Measurements from ENCODE around the gene SKI. TPM values are rescaled to one million over a fixed set of nuclear protein-coding genes. Genes with fewer than 3 reads are reported as not detected.

Gene SKI
- total and polyA plus RNA-seq, 2 of the 4 experiments (the other 2 are of a cell fraction) = 2.3 to 20.1 TPM

GRCh38 chr1:2341706-2342383 lies 113.7 kb downstream of the SKI start:
- ChIA-PET CTCF (no interaction called here), POLR2A (ENCODE audit: unreplicated experiment) (no interaction called here)
- Histone ChIP-seq H3K56ac (ENCODE audit: extremely low read depth, insufficient read depth, low read length) (no peak overlapping the region), H3K4me3 (ENCODE audit: insufficient read depth, low read depth, low read length) (no peak overlapping the region), H2BK15ac (ENCODE audit: low read depth, low read length) (no peak overlapping the region), H3K9ac (ENCODE audit: low read depth, low read length) (no peak overlapping the region), H3K9me1 (ENCODE audit: insufficient read depth, low read length) (no peaks in the 10 kb centered on the region), H3K4me1 (ENCODE audit: control insufficient read depth, insufficient read depth, low read length) (no peaks in the 10 kb centered on the region), H3K4ac (ENCODE audit: low read depth, low read length) (no peak overlapping the region), H4K20me1 (ENCODE audit: insufficient read depth, low read length) (no peaks in the 10 kb centered on the region), H2BK20ac (ENCODE audit: low read depth, low read length) (no peak overlapping the region), H2AK5ac (ENCODE audit: low read depth, low read length) (no peak overlapping the region), H3K36me3 (ENCODE audit: control insufficient read depth, insufficient read depth, low read length) (no peaks in the 10 kb centered on the region), H2BK120ac (ENCODE audit: low read depth, low read length) (no peak overlapping the region), H2BK5ac (ENCODE audit: low read depth, low read length, poor library complexity, severe bottlenecking) (no peak overlapping the region), H3K18ac (ENCODE audit: low read depth, low read length) (no peak overlapping the region), H4K5ac (ENCODE audit: low read depth, low read length) (no peak overlapping the region), H3K27ac (ENCODE audit: insufficient read depth, low read length) (no peak overlapping the region), H2AFZ (replicated peaks; ENCODE audit: low read length, poor library complexity) (no peak overlapping the region), H3K4me2 (ENCODE audit: low read depth, low read length) (no peak overlapping the region), H2AK9ac (replicated peaks; ENCODE audit: low read depth, low read length, poor library complexity) (no peak overlapping the region), H3K79me1 (ENCODE audit: low read depth in 1 of 2, low read length in 2 of 2) (no peaks in the 10 kb centered on the region), H3K23ac (ENCODE audit: low read depth, low read length) (no peak overlapping the region), H3K9me3 (ENCODE audit: control insufficient read depth, insufficient read depth, low read length) (no peaks in the 10 kb centered on the region; the same call in 1 of the 2 replicates), H4K91ac (ENCODE audit: insufficient read depth, low read depth, low read length) (no peak overlapping the region), H3K27me3 (ENCODE audit: control insufficient read depth, insufficient read depth, low read length) (no peaks in the 10 kb centered on the region; the same call in 1 of the 2 replicates), H3K14ac (replicated peaks; ENCODE audit: low read depth, low read length) (no peak overlapping the region), H4K8ac (ENCODE audit: low read depth in 2 of 2, low read length in 2 of 2) (no peak overlapping the region)
- intact Hi-C loops (cut with micrococcal nuclease) = no loop called here
- in situ Hi-C loops (cut with MboI; ENCODE audit: low sequenced_read_pairs) = no loop called here
- DNase-seq (no peak), ATAC-seq (ENCODE audit: low read depth) (no peak)
- dilution Hi-C loops (cut with HindIII; ENCODE audit: low sequenced_read_pairs, unreplicated experiment) = no loop called here
- WGBS, 2 experiments (ENCODE audit: extremely low coverage in 2 of 2, insufficient read length in 1 of 2) = 81% methylated on average over 20 of the region's 29 CpGs; no CpG with 5 or more reads in 1 of the 2 experiments
- no TSS peak for BruUV-seq (replicated peaks)
- TF ChIP-seq SMC3 (IDR thresholded peaks at IDR 0.05; ENCODE audit: low read depth, low read length) = no peak
- no peak for TF ChIP-seq RAD21 (IDR thresholded peaks at IDR 0.05; ENCODE audit: low read length)
- no peak for TF ChIP-seq RCOR1 (IDR thresholded peaks at IDR 0.05; ENCODE audit: insufficient replicate concordance, low read length)
- TF ChIP-seq MAZ (IDR thresholded peaks at IDR 0.05; ENCODE audit: borderline replicate concordance, low read depth, low read length) = no peak
- no peak for TF ChIP-seq MAFK (IDR thresholded peaks at IDR 0.05; ENCODE audit: low read depth, low read length)
- no peak for TF ChIP-seq CEBPB (IDR thresholded peaks at IDR 0.05; ENCODE audit: low read depth, low read length)
- TF ChIP-seq RFX5 (IDR thresholded peaks at IDR 0.05; ENCODE audit: low read depth, low read length) = no peak
- TF ChIP-seq NFE2L2 (IDR thresholded peaks at IDR 0.05; ENCODE audit: low read depth, low read length) = no peak
- no peak for TF ChIP-seq POLR2A (IDR thresholded peaks at IDR 0.05; ENCODE audit: low read depth, low read length)
- TF ChIP-seq BHLHE40 (IDR thresholded peaks at IDR 0.05; ENCODE audit: low read depth, low read length) = no peak
- TF ChIP-seq CTCF (conservative IDR thresholded peaks at IDR 0.05; ENCODE audit: low read depth, low read length) = no peak
- no peak for TF ChIP-seq MXI1 (IDR thresholded peaks at IDR 0.05; ENCODE audit: borderline replicate concordance, low read depth, low read length)
